Measurements from ENCODE around the gene UGT1A8. TPM values are rescaled to one million over a fixed set of nuclear protein-coding genes. Genes with fewer than 3 reads are reported as not detected.
A peak's percentile ranks its signal among the peaks of the same experiment; 100 is the strongest.

The UGT1A8 gene
- total RNA-seq, 4 donors from 2014 or later: not detected

GRCh38 chr2:233764761-233765160, 147.3 kb downstream of the UGT1A8 start:
- TF ChIP-seq, protein P1, sequence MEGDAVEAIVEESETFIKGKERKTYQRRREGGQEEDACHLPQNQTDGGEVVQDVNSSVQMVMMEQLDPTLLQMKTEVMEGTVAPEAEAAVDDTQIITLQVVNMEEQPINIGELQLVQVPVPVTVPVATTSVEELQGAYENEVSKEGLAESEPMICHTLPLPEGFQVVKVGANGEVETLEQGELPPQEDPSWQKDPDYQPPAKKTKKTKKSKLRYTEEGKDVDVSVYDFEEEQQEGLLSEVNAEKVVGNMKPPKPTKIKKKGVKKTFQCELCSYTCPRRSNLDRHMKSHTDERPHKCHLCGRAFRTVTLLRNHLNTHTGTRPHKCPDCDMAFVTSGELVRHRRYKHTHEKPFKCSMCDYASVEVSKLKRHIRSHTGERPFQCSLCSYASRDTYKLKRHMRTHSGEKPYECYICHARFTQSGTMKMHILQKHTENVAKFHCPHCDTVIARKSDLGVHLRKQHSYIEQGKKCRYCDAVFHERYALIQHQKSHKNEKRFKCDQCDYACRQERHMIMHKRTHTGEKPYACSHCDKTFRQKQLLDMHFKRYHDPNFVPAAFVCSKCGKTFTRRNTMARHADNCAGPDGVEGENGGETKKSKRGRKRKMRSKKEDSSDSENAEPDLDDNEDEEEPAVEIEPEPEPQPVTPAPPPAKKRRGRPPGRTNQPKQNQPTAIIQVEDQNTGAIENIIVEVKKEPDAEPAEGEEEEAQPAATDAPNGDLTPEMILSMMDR (IDR thresholded peaks at IDR 0.05): no peak
- no peak for TF ChIP-seq EP300 (IDR thresholded peaks at IDR 0.05)
- no peak for TF ChIP-seq POLR2AphosphoS5 (IDR thresholded peaks at IDR 0.05)
- no peak for TF ChIP-seq POLR2A (IDR thresholded peaks at IDR 0.05; ENCODE audit: low read depth)
- no peaks in the 10 kb centered on the region for H3K36me3 ChIP-seq
- peaks cover 0 to 35% (median 0%) of the 10 kb centered on the region in 4 donors for H3K27me3 ChIP-seq
- DNase-seq (ENCODE audit: extremely low spot score): no peak
- 51% methylated on average over 3 of the region's 3 CpGs for WGBS
- H3K4me1 ChIP-seq: no peaks in the 10 kb centered on the region
- H3K27ac ChIP-seq (replicated peaks in 1 of 4): no peak overlapping the region
- no peaks in the 10 kb centered on the region for H3K9me3 ChIP-seq
- H3K4me3 ChIP-seq: no peak overlapping the region
- intact Hi-C loops (cut with DNase I): no loop called here

DNA sequence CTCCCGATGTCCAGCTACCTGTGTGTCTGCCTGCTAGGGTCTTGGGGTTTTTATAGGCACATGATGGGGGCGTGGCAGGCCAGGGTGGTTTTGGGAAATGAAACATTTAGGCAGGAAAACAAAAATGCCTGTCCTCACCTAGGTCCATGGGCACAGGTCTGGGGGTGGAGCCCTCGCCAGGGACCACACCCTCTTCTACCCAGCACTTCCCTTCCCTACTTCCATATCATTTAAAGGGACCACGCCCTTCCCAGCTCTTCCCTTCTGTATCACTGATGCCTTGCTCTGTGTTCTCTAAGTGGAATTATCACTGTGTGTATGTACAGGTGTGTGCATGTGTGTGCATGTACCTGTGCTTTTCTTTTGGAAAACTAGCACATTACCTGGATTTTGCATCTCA, 149.0 kb downstream of the UGT1A8 start:
- peaks cover 0 to 35% (median 0%) of the 10 kb centered on the region in 4 donors for H3K27me3 ChIP-seq
- H3K9me3 ChIP-seq: no peaks in the 10 kb centered on the region
- H3K4me3 ChIP-seq: no peak overlapping the region
- no peak overlapping the region for H3K27ac ChIP-seq (replicated peaks in 1 of 4)
- TF ChIP-seq POLR2AphosphoS5 (IDR thresholded peaks at IDR 0.05) (no peak), EP300 (IDR thresholded peaks at IDR 0.05) (no peak)
- intact Hi-C loops (cut with DNase I): no loop called here
- H3K4me1 ChIP-seq: no peaks in the 10 kb centered on the region
- WGBS: 72% methylated on average over 4 of the region's 4 CpGs
- no peaks in the 10 kb centered on the region for H3K36me3 ChIP-seq
- peak; percentile 31 for DNase-seq (ENCODE audit: extremely low spot score)

- H3K27ac ChIP-seq (replicated peaks in 1 of 4): no peak overlapping the region
- intact Hi-C loops (cut with DNase I): no loop called here
- WGBS: 70% methylated on average over 4 of the region's 4 CpGs
- H3K36me3 ChIP-seq: no peaks in the 10 kb centered on the region
- peak; percentile 21 for DNase-seq (ENCODE audit: extremely low spot score)
- H3K4me1 ChIP-seq: no peaks in the 10 kb centered on the region
- H3K4me3 ChIP-seq: no peak overlapping the region
- TF ChIP-seq POLR2AphosphoS5 (IDR thresholded peaks at IDR 0.05) (no peak), EP300 (IDR thresholded peaks at IDR 0.05) (no peak), POLR2A (IDR thresholded peaks at IDR 0.05; ENCODE audit: low read depth) (no peak)
- TF ChIP-seq, protein P1 (IDR thresholded peaks at IDR 0.05): no peak
- no peaks in the 10 kb centered on the region for H3K9me3 ChIP-seq
- H3K27me3 ChIP-seq: peaks cover 0 to 35% (median 0%) of the 10 kb centered on the region in 4 donors
Measured at GRCh38 chr2:233768076-233768475, 150.6 kb downstream of the UGT1A8 start.

GRCh38 chr2:233769260-233769659, 151.8 kb downstream of the UGT1A8 start:
- H3K27me3 ChIP-seq: peaks cover 0 to 28% (median 0%) of the 10 kb centered on the region in 4 donors
- H3K4me1 ChIP-seq: no peaks in the 10 kb centered on the region
- no peaks in the 10 kb centered on the region for H3K9me3 ChIP-seq
- TF ChIP-seq POLR2A (IDR thresholded peaks at IDR 0.05; ENCODE audit: low read depth) (no peak), POLR2AphosphoS5 (IDR thresholded peaks at IDR 0.05) (no peak), EP300 (IDR thresholded peaks at IDR 0.05) (no peak)
- TF ChIP-seq, protein P1 (IDR thresholded peaks at IDR 0.05): no peak
- H3K27ac ChIP-seq (replicated peaks in 1 of 4): no peak overlapping the region
- intact Hi-C loops (cut with DNase I): no loop called here
- H3K4me3 ChIP-seq: no peak overlapping the region
- no peaks in the 10 kb centered on the region for H3K36me3 ChIP-seq
- 92% methylated on average over 9 of the region's 9 CpGs for WGBS
- peak; percentile 60 for DNase-seq (ENCODE audit: extremely low spot score)

DNA sequence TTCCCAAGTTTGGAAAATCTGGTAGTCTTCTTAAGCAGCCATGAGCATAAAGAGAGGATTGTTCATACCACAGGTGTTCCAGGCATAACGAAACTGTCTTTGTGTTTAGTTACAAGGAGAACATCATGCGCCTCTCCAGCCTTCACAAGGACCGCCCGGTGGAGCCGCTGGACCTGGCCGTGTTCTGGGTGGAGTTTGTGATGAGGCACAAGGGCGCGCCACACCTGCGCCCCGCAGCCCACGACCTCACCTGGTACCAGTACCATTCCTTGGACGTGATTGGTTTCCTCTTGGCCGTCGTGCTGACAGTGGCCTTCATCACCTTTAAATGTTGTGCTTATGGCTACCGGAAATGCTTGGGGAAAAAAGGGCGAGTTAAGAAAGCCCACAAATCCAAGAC, 154.7 kb downstream of the UGT1A8 start:
- DNase-seq (ENCODE audit: extremely low spot score): no peak
- WGBS: 91% methylated on average over 16 of the region's 16 CpGs
- H3K27ac ChIP-seq (replicated peaks in 1 of 4): no peak overlapping the region
- peaks cover 0 to 6% (median under 1%) of the 10 kb centered on the region in 4 donors for H3K9me3 ChIP-seq
- intact Hi-C loops (cut with DNase I): no loop called here
- H3K4me1 ChIP-seq: no peaks in the 10 kb centered on the region
- peaks cover 0 to 6% (median 0%) of the 10 kb centered on the region in 4 donors for H3K27me3 ChIP-seq
- no peaks in the 10 kb centered on the region for H3K36me3 ChIP-seq
- TF ChIP-seq, protein P1 (IDR thresholded peaks at IDR 0.05): no peak
- TF ChIP-seq EP300 (IDR thresholded peaks at IDR 0.05) (no peak), POLR2AphosphoS5 (IDR thresholded peaks at IDR 0.05) (no peak), POLR2A (IDR thresholded peaks at IDR 0.05; ENCODE audit: low read depth) (no peak)
- no peak overlapping the region for H3K4me3 ChIP-seq

Measured in esophagus muscularis mucosa (tissue), 4 donors.